A673 (cell line): ENCODE measurements around the gene EXOC6B. TPM values are rescaled to one million over a fixed set of nuclear protein-coding genes. Genes with fewer than 3 reads are reported as not detected.

Experiments used
- BruUV-seq: library from RNA; stranded (reverse); fragments of 400-500 nt; replicated peaks from 2 replicates; lab custom pipeline; 2021; lab: Mats Ljungman, UMichigan
- CTCF ChIA-PET: fragments of 300-600 bp; sonication (Branson Sonifier 250); formaldehyde crosslinking; loops from one replicate; lab custom pipeline; 2022; ENCODE audit warnings: antibody characterized with exemption; lab: Charles Lee
- POLR2A ChIA-PET: fragments of 300-600 bp; sonication (Branson Sonifier 250); formaldehyde crosslinking; loops from one replicate; lab custom pipeline; 2022; ENCODE audit warnings: antibody characterized with exemption; ENCODE audit not compliant: low non-redundant PET; lab: Charles Lee
- DNase-seq: peaks from one replicate; pipeline ENCODE4 v3.0.0-alpha.2; 2015; ENCODE audit warnings: low spot score
- H3K27ac ChIP-seq: fragments of 200-600 bp; sonication (generic); 2 replicates; pipeline ENCODE4 v1.5.1; 2016; ENCODE audit warnings: mixed run types, low read depth, mild to moderate bottlenecking, mixed read lengths, antibody characterized with exemption, low read length; ENCODE audit not compliant: poor library complexity, severe bottlenecking
- H3K27me3 ChIP-seq: fragments of 200-600 bp; sonication (generic); replicated peaks from 2 replicates; pipeline ENCODE4 v1.6.1; 2017; ENCODE audit warnings: mixed run types, low read depth, mild to moderate bottlenecking, mixed read lengths, antibody characterized with exemption, low read length; ENCODE audit not compliant: insufficient read depth, poor library complexity
- H3K36me3 ChIP-seq: fragments of 200-600 bp; sonication (generic); 2 replicates; pipeline ENCODE4 v1.6.1; 2016; ENCODE audit warnings: mixed run types, mild to moderate bottlenecking, mixed read lengths, antibody characterized with exemption, low read length; ENCODE audit not compliant: insufficient read depth, poor library complexity, severe bottlenecking
- H3K4me1 ChIP-seq: fragments of 200-600 bp; sonication (generic); 2 replicates; pipeline ENCODE4 v1.6.1; 2017; ENCODE audit warnings: mixed run types, mild to moderate bottlenecking, mixed read lengths, antibody characterized with exemption, low read length; ENCODE audit not compliant: insufficient read depth, poor library complexity, severe bottlenecking
- H3K4me3 ChIP-seq: fragments of 200-600 bp; sonication (generic); 2 replicates; pipeline ENCODE4 v1.5.1; 2016; ENCODE audit warnings: low read depth, mixed run types, mild to moderate bottlenecking, mixed read lengths, low read length; ENCODE audit not compliant: poor library complexity, severe bottlenecking
- H3K9me3 ChIP-seq: fragments of 200-600 bp; sonication (generic); 2 replicates; pipeline ENCODE4 v1.6.1; 2016; ENCODE audit warnings: mixed run types, low read depth, mild to moderate bottlenecking, mixed read lengths, antibody characterized with exemption, low read length; ENCODE audit not compliant: poor library complexity, severe bottlenecking
- EZH2 ChIP-seq: fragments of 200-600 bp; sonication (generic); IDR thresholded peaks from 2 replicates; pipeline ENCODE4 v1.6.1; 2017; ENCODE audit warnings: borderline replicate concordance, low read depth, mild to moderate bottlenecking, mixed read lengths, antibody characterized with exemption, low read length; ENCODE audit not compliant: poor library complexity, severe bottlenecking
- intact Hi-C: fragments of 100-400 bp; cut with micrococcal nuclease; formaldehyde crosslinking; loops from one replicate; pipeline ENCODE4 v1.10.0; 2022; ENCODE audit not compliant: unreplicated experiment
- total RNA-seq: library from RNA; stranded (reverse); gene quantifications from 2 replicates; pipeline ENCODE4 v1.2.3, GENCODE V29; 2021
- TF ChIP-seq, protein P1 (sequence below): fragments of 300-800, 200-600 bp; sonication (generic); conservative IDR thresholded peaks from 2 replicates; pipeline ENCODE4 v1.5.1; 2017; ENCODE audit warnings: low read depth, mild to moderate bottlenecking, antibody characterized with exemption, low read length, moderate library complexity, mixed read lengths

The EXOC6B gene
- total RNA-seq, 1 experiment from 2014 or later, result 138 TPM

DNA sequence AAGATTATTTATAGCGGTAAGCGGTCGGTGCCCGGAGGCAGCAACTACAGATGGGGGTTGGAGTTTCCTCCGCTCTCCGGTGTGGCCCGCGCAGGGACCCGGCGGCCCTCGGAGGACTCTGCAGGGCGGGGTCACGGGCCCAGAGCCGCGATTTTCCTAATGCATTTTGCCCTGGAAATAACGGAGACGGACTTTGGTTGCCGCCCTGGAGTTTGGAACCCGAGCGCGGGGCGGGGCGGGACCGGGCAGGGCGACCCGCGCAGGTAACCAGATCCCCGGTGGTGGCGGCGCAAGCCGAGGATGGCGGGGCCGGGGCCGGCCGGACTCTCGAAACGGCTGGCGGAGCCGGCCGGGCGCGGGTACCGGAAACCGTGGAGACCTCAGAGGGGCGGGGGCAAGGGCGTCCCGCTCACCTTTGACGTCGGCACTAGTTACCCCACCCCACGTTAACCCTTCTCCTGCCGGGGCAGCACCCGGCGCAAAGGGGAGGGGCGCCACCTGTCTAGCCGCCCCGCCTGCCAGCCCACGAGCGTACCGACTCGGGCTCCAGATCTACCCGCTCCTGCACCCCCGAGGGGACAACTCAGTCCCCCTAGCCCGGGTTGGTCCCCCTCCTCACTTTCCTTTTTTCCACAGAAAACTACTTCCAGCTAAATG, 681.1 kb downstream of the EXOC6B start:
- H3K4me3 ChIP-seq, result peak overlapping the region; percentile 60
- intact Hi-C loops, result loop anchor here (5.0 to 10.0 kb wide), 3 partner anchors 342 to 530 kb away; no protein-coding TSS in a partner anchor
- no peaks in the 10 kb centered on the region for H3K9me3 ChIP-seq
- H3K36me3 ChIP-seq, result no peaks in the 10 kb centered on the region
- H3K27ac ChIP-seq, result no peak overlapping the region
- CTCF ChIA-PET, result no interaction called here
- no peak for DNase-seq
- POLR2A ChIA-PET, result no interaction called here
- BruUV-seq, result no TSS peak
- no peak for TF ChIP-seq EZH2
- TF ChIP-seq, protein P1, sequence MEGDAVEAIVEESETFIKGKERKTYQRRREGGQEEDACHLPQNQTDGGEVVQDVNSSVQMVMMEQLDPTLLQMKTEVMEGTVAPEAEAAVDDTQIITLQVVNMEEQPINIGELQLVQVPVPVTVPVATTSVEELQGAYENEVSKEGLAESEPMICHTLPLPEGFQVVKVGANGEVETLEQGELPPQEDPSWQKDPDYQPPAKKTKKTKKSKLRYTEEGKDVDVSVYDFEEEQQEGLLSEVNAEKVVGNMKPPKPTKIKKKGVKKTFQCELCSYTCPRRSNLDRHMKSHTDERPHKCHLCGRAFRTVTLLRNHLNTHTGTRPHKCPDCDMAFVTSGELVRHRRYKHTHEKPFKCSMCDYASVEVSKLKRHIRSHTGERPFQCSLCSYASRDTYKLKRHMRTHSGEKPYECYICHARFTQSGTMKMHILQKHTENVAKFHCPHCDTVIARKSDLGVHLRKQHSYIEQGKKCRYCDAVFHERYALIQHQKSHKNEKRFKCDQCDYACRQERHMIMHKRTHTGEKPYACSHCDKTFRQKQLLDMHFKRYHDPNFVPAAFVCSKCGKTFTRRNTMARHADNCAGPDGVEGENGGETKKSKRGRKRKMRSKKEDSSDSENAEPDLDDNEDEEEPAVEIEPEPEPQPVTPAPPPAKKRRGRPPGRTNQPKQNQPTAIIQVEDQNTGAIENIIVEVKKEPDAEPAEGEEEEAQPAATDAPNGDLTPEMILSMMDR, result no peak
- peaks cover 30% of the 10 kb centered on the region for H3K4me1 ChIP-seq
- peaks cover 39% of the 10 kb centered on the region for H3K27me3 ChIP-seq

DNA sequence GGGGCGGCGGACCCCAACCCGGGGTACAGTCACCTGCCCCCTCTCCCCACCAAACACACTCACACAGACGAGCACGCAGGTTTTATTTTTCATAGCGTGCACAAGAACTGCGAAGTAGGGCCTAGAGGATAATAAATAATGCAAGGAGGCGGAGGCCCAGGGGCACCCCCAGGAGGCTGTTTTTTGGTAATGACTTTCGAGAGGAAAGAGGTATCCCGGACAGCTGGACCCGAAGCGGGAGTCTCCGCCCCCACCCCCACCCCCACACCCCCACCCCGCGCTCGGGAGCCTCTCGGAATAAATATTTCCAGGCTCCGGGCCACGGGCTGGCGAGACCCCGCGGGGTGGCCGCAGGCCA, 681.6 kb downstream of the EXOC6B start:
- BruUV-seq, result no TSS peak
- Histone ChIP-seq H3K9me3 (no peaks in the 10 kb centered on the region), H3K36me3 (no peaks in the 10 kb centered on the region), H3K27me3 (peaks cover 34% of the 10 kb centered on the region), H3K4me1 (peaks cover 30% of the 10 kb centered on the region), H3K4me3 (peak overlapping the region; percentile 60), H3K27ac (no peak overlapping the region)
- no peak for TF ChIP-seq EZH2
- TF ChIP-seq, protein P1, result no peak
- POLR2A ChIA-PET, result no interaction called here
- CTCF ChIA-PET, result no interaction called here
- DNase-seq, result no peak
- intact Hi-C loops, result loop anchor here (10.0 kb wide), 1 partner anchor 529 kb away; no protein-coding TSS in a partner anchor

DNA sequence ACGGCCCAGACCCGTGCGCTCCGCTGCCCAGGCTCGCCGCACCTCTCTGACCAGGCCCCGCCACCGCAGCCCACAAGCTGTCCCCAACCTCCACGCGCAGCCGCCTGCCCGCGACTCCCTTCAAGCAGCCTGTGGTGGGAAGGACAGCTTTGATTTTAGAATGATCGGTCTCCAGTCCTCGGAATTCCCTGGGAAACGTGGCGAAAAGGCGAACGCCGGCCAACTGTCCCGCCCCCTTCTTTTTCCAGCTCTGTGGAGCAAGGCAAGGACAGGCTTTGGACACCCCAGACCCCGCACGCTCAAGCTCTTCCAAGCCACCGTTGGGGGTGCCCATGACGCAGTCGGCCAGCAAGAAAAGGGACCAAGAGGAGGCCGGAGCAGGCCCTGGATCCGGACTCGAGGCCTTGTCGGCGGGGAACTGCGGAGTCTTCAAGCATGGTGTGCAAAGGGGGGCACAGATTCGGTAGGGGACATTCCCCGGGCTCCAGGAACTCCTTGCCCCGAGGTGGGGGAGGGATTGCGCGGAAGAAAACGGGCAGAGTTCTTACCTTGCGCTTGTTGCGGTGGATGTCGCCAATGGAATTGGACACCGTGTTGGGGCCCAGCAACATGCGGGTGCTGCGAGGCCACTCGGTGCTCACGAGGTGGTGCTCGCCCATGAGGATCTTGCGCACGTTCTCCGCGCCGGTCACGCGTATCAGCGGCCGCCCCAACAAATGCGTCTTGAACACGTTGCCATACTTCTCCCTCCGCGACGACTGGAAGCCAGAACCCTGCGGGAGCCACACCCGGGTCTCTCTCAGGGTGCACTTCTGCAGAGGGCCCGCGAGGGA, 682.2 kb downstream of the EXOC6B start:
- H3K27ac ChIP-seq, result no peak overlapping the region
- no peaks in the 10 kb centered on the region for H3K9me3 ChIP-seq
- no peak for DNase-seq
- intact Hi-C loops, result loop anchor here (10.0 kb wide), 1 partner anchor 529 kb away; no protein-coding TSS in a partner anchor
- H3K36me3 ChIP-seq, result no peaks in the 10 kb centered on the region
- TF ChIP-seq, protein P1, result no peak
- ChIA-PET CTCF (no interaction called here), POLR2A (no interaction called here)
- H3K4me3 ChIP-seq, result no peak overlapping the region
- peaks cover 30% of the 10 kb centered on the region for H3K4me1 ChIP-seq
- no TSS peak for BruUV-seq
- peaks cover 32% of the 10 kb centered on the region for H3K27me3 ChIP-seq
